ENCODE results near the gene ENOX1. TPM values are rescaled to one million over a fixed set of nuclear protein-coding genes. Genes with fewer than 3 reads are reported as not detected.

ENOX1 gene
- total and polyA plus RNA-seq, 2 of the 8 experiments (the other 6 are each of a cell fraction or from before 2014, with no cell fraction given), result 0.23 to 0.37 TPM

DNA sequence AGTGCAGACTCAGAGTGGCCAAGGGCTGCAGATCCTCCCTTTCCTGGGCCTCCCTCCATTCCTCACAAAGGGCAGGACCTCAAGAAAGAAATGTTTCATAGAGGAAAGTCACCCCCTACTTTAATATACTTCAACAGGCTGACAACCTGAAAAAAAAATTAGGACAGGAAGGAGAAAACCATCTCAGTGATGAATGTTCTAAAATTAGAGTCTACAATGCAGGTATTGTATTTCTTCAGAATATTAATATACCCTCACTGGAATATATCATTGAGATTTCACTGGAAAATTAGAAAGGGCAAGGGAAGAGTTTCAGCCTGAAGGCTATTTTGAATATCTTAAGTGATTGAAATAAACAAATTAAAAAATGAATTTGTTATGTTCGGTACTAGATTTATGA lies 586.5 kb downstream of the ENOX1 start:
- H3K27me3 ChIP-seq (replicated peaks in 1 of 4; ENCODE audit: control insufficient read depth in 3 of 4, extremely low read depth in 1 of 4, insufficient read depth in 3 of 4, low read length in 3 of 4), result no peaks in the 10 kb centered on the region; a peak in 1 of 7 replicates
- no peak overlapping the region for H4K91ac ChIP-seq (replicated peaks; ENCODE audit: insufficient read length, low read length)
- H2BK120ac ChIP-seq (replicated peaks; ENCODE audit: low read depth, low read length), result no peak overlapping the region
- no peaks in the 10 kb centered on the region for H3K79me1 ChIP-seq (ENCODE audit: low read depth, low read length)
- H3K4me1 ChIP-seq (replicated peaks in 1 of 4; ENCODE audit: control insufficient read depth in 3 of 4, insufficient read depth in 4 of 4, low read length in 3 of 4), result no peaks in the 10 kb centered on the region
- no peak overlapping the region for H2AFZ ChIP-seq (ENCODE audit: low read length)
- peaks cover 3 to 6% of the 10 kb centered on the region in 2 experiments; a peak in 2 of 4 replicates for H3K9me3 ChIP-seq (ENCODE audit: insufficient read depth in 2 of 2, low read depth in 1 of 2, low read length in 1 of 2)
- H3K27ac ChIP-seq (ENCODE audit: low read depth, low read length), result no peak overlapping the region
- H3K14ac ChIP-seq (ENCODE audit: insufficient read length), result no peak overlapping the region
- no peak overlapping the region for H3K23ac ChIP-seq (ENCODE audit: insufficient read length)
- no peak overlapping the region for H3K4me3 ChIP-seq (ENCODE audit: extremely low read depth in 1 of 4, insufficient read depth in 2 of 4, low read depth in 3 of 4, low read length in 4 of 4)
- WGBS, 2 experiments (ENCODE audit: extremely low coverage in 1 of 2, insufficient coverage in 1 of 2, insufficient read length in 1 of 2, insufficient replicate concordance in 2 of 2, low coverage in 1 of 2, low lambda C conversion rate in 2 of 2, missing lambda C conversion rate in 1 of 2), result 94% methylated on average over 1 of the region's 1 CpG; no CpG with 5 or more reads in 1 of the 2 experiments
- no peak overlapping the region for H2BK5ac ChIP-seq (ENCODE audit: low read depth, low read length)
- H4K8ac ChIP-seq (ENCODE audit: extremely low read depth, insufficient read depth, low read length), result no peak overlapping the region
- H2AK5ac ChIP-seq (ENCODE audit: low read depth, low read length), result no peak overlapping the region
- H3K23me2 ChIP-seq (ENCODE audit: low read depth, low read length), result no peaks in the 10 kb centered on the region
- H4K20me1 ChIP-seq (replicated peaks in 1 of 2; ENCODE audit: control insufficient read depth in 1 of 2, insufficient read depth in 2 of 2, low read length in 2 of 2), result no peaks in the 10 kb centered on the region
- no peak overlapping the region for H3K9ac ChIP-seq (replicated peaks in 1 of 4; ENCODE audit: extremely low read depth in 1 of 4, low read depth in 3 of 4, low read length in 3 of 4)
- no peak overlapping the region for H2BK15ac ChIP-seq (ENCODE audit: low read length)
- no peak overlapping the region for H2BK20ac ChIP-seq (ENCODE audit: low read length)
- POLR2A ChIA-PET (ENCODE audit: partially characterized antibody), result no interaction called here
- no peak overlapping the region for H3K4me2 ChIP-seq (ENCODE audit: insufficient read depth in 1 of 2, low read depth in 2 of 2, low read length in 2 of 2)
- no peak overlapping the region for H2BK12ac ChIP-seq (ENCODE audit: low read depth, low read length)
- FAIRE-seq (no peak), DNase-seq (ENCODE audit: low read depth in 1 of 2, low spot score in 2 of 2) (no peak)
- H3K56ac ChIP-seq (replicated peaks; ENCODE audit: insufficient read length, low read depth, low read length), result no peak overlapping the region
- no peaks in the 10 kb centered on the region for H3K36me3 ChIP-seq (ENCODE audit: control insufficient read depth in 2 of 4, insufficient read depth in 4 of 4, low read length in 3 of 4)
- no peak overlapping the region for H3K4ac ChIP-seq (replicated peaks; ENCODE audit: insufficient read length, low read depth, low read length)
- CTCF ChIA-PET (ENCODE audit: partially characterized antibody), result no interaction called here
- no peak overlapping the region for H4K5ac ChIP-seq (ENCODE audit: insufficient read length, low read depth, low read length)
- no peaks in the 10 kb centered on the region for H3K79me2 ChIP-seq (ENCODE audit: control insufficient read depth in 1 of 2, insufficient read depth in 2 of 2, low read length in 2 of 2)
- H3K18ac ChIP-seq (ENCODE audit: extremely low read depth, low read length), result no peak overlapping the region
- TF ChIP-seq, protein P1, sequence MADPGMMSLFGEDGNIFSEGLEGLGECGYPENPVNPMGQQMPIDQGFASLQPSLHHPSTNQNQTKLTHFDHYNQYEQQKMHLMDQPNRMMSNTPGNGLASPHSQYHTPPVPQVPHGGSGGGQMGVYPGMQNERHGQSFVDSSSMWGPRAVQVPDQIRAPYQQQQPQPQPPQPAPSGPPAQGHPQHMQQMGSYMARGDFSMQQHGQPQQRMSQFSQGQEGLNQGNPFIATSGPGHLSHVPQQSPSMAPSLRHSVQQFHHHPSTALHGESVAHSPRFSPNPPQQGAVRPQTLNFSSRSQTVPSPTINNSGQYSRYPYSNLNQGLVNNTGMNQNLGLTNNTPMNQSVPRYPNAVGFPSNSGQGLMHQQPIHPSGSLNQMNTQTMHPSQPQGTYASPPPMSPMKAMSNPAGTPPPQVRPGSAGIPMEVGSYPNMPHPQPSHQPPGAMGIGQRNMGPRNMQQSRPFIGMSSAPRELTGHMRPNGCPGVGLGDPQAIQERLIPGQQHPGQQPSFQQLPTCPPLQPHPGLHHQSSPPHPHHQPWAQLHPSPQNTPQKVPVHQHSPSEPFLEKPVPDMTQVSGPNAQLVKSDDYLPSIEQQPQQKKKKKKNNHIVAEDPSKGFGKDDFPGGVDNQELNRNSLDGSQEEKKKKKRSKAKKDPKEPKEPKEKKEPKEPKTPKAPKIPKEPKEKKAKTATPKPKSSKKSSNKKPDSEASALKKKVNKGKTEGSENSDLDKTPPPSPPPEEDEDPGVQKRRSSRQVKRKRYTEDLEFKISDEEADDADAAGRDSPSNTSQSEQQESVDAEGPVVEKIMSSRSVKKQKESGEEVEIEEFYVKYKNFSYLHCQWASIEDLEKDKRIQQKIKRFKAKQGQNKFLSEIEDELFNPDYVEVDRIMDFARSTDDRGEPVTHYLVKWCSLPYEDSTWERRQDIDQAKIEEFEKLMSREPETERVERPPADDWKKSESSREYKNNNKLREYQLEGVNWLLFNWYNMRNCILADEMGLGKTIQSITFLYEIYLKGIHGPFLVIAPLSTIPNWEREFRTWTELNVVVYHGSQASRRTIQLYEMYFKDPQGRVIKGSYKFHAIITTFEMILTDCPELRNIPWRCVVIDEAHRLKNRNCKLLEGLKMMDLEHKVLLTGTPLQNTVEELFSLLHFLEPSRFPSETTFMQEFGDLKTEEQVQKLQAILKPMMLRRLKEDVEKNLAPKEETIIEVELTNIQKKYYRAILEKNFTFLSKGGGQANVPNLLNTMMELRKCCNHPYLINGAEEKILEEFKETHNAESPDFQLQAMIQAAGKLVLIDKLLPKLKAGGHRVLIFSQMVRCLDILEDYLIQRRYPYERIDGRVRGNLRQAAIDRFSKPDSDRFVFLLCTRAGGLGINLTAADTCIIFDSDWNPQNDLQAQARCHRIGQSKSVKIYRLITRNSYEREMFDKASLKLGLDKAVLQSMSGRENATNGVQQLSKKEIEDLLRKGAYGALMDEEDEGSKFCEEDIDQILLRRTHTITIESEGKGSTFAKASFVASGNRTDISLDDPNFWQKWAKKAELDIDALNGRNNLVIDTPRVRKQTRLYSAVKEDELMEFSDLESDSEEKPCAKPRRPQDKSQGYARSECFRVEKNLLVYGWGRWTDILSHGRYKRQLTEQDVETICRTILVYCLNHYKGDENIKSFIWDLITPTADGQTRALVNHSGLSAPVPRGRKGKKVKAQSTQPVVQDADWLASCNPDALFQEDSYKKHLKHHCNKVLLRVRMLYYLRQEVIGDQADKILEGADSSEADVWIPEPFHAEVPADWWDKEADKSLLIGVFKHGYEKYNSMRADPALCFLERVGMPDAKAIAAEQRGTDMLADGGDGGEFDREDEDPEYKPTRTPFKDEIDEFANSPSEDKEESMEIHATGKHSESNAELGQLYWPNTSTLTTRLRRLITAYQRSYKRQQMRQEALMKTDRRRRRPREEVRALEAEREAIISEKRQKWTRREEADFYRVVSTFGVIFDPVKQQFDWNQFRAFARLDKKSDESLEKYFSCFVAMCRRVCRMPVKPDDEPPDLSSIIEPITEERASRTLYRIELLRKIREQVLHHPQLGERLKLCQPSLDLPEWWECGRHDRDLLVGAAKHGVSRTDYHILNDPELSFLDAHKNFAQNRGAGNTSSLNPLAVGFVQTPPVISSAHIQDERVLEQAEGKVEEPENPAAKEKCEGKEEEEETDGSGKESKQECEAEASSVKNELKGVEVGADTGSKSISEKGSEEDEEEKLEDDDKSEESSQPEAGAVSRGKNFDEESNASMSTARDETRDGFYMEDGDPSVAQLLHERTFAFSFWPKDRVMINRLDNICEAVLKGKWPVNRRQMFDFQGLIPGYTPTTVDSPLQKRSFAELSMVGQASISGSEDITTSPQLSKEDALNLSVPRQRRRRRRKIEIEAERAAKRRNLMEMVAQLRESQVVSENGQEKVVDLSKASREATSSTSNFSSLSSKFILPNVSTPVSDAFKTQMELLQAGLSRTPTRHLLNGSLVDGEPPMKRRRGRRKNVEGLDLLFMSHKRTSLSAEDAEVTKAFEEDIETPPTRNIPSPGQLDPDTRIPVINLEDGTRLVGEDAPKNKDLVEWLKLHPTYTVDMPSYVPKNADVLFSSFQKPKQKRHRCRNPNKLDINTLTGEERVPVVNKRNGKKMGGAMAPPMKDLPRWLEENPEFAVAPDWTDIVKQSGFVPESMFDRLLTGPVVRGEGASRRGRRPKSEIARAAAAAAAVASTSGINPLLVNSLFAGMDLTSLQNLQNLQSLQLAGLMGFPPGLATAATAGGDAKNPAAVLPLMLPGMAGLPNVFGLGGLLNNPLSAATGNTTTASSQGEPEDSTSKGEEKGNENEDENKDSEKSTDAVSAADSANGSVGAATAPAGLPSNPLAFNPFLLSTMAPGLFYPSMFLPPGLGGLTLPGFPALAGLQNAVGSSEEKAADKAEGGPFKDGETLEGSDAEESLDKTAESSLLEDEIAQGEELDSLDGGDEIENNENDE (IDR thresholded peaks at IDR 0.05; ENCODE audit: insufficient replicate concordance, low read length), result no peak

Measured in H1 (cell line).